ENCODE measurements around the gene AGPAT4. TPM values are rescaled to one million over a fixed set of nuclear protein-coding genes. Genes with fewer than 3 reads are reported as not detected.

Gene AGPAT4
- polyA plus RNA-seq, 2 of the 4 experiments (the other 2 are of a cell fraction), result 2.1 to 3.7 TPM

DNA sequence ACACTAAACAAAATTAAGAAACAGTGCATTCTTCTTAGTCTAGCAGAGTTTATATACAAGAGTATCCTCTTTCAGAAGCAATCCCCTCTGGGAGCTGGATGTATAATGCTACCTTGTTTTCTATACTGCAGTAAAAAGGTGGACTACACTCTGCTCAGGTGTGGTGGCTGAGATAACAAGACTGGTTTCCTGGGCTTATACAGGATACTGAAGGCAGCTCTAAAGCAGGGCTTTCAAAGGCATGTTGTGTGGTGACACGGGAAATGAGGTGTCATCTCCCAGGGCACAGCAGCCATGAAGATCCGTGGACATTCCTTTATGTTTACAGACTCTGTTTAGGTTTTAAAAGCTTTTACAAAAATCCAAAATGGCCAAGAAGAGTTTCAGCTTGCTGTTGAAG lies 145.6 kb downstream of the AGPAT4 start:
- Histone ChIP-seq H3K27ac (no peak overlapping the region), H3K4me1 (no peaks in the 10 kb centered on the region), H3K9me3 (0 out of 3 replicates have a peak, but pooled peaks cover 3% of the 10 kb centered on the region), H3K4me2 (no peak overlapping the region), H3K4me3 (no peak overlapping the region)
- FAIRE-seq, result no peak
- DNase-seq (ENCODE audit: low read depth in 1 of 2, low spot score in 1 of 2), result no peak
- ChIA-PET CTCF (interaction anchor here (0.9 to 1.4 kb wide), 3 partner anchors 12 to 246 kb away, joined by 3 to 5 read pairs (median 4); no protein-coding TSS in a partner anchor), POLR2A (no interaction called here)
- no peak for ATAC-seq
- TF ChIP-seq CHD4 (IDR thresholded peaks at IDR 0.05; ENCODE audit: borderline replicate concordance) (no peak), EHF (CRISPR knock-in tag; IDR thresholded peaks at IDR 0.05) (no peak), BCL3 (IDR thresholded peaks at IDR 0.05) (no peak), FOSB (CRISPR knock-in tag; IDR thresholded peaks at IDR 0.05) (no peak), MAX (IDR thresholded peaks at IDR 0.05) (no peak), HOXB13 (CRISPR knock-in tag; IDR thresholded peaks at IDR 0.05; ENCODE audit: low read depth) (no peak), EP300 (IDR thresholded peaks at IDR 0.05) (no peak), FOSL2 (IDR thresholded peaks at IDR 0.05) (no peak), FOSL2 (CRISPR knock-in tag; IDR thresholded peaks at IDR 0.05) (no peak), JUN (IDR thresholded peaks at IDR 0.05) (no peak), NPAS2 (CRISPR knock-in tag; IDR thresholded peaks at IDR 0.05; ENCODE audit: borderline replicate concordance) (no peak), PBX3 (IDR thresholded peaks at IDR 0.05) (no peak), CEBPB (IDR thresholded peaks at IDR 0.05) (no peak), ZC3H11A (IDR thresholded peaks at IDR 0.05) (no peak), MAFK (IDR thresholded peaks at IDR 0.05; ENCODE audit: partially characterized antibody) (no peak), KDM1A (IDR thresholded peaks at IDR 0.05; ENCODE audit: low read depth) (no peak), USF2 (IDR thresholded peaks at IDR 0.05) (no peak), SREBF2 (IDR thresholded peaks at IDR 0.05) (no peak), ATOH8 (CRISPR knock-in tag; IDR thresholded peaks at IDR 0.05; ENCODE audit: low read depth) (no peak), MYC (IDR thresholded peaks at IDR 0.05; ENCODE audit: borderline replicate concordance, low read length) (no peak)
- TF ChIP-seq, protein P1, sequence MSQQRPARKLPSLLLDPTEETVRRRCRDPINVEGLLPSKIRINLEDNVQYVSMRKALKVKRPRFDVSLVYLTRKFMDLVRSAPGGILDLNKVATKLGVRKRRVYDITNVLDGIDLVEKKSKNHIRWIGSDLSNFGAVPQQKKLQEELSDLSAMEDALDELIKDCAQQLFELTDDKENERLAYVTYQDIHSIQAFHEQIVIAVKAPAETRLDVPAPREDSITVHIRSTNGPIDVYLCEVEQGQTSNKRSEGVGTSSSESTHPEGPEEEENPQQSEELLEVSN (IDR thresholded peaks at IDR 0.05; ENCODE audit: borderline replicate concordance, low read depth), result no peak
- 76% methylated on average over 2 of the region's 2 CpGs for WGBS (ENCODE audit: missing lambda C conversion rate)

DNA sequence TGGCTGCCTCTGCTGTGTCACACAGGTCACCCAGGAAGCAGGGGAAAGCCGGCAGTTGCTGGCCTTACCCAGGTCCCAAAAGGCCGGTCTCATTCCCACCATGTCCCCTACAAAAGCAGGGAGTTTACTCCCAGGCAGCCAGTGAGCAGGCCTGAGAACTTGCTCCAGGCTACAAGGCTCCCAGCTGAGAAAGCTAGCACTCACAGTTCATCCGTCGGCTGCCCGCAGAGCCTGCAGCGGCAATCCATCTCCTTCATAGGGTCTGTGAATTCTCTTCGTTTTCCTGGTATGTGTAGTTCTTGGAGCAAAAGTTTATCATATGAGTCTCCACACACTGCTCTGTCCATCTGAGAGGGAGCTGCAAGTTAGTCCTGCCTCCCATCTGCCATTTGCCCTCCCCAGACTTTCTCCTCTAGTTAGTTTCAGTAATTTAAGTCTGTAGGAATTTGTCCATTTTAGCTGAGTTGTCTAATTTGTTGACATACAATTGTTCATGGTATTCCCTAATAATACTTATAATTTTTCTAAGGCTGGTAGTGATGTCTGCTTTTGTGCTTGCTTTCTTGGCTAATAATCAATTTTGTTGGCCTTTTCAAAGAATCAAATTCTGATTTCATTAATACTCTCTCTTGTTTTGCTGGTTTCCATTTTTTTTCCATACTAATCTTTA lies 146.7 kb downstream of the AGPAT4 start:
- FAIRE-seq (no peak), ATAC-seq (no peak), DNase-seq (ENCODE audit: low read depth in 1 of 2, low spot score in 1 of 2) (no peak)
- Histone ChIP-seq H3K4me1 (no peaks in the 10 kb centered on the region), H3K9me3 (peaks cover 3% of the 10 kb centered on the region; the same call in 1 of the 3 replicates), H3K27ac (no peak overlapping the region), H3K4me2 (no peak overlapping the region), H3K4me3 (no peak overlapping the region)
- 93% methylated on average over 7 of the region's 7 CpGs for WGBS (ENCODE audit: missing lambda C conversion rate)
- ChIA-PET CTCF (interaction anchor here (0.9 to 1.4 kb wide), 3 partner anchors 13 to 247 kb away, joined by 3 to 5 read pairs (median 4); no protein-coding TSS in a partner anchor), POLR2A (no interaction called here)
- no peak for TF ChIP-seq FOSB (CRISPR knock-in tag; IDR thresholded peaks at IDR 0.05)
- TF ChIP-seq MYC (IDR thresholded peaks at IDR 0.05; ENCODE audit: borderline replicate concordance, low read length), result no peak
- no peak for TF ChIP-seq RARB (CRISPR knock-in tag; IDR thresholded peaks at IDR 0.05)
- no peak for TF ChIP-seq BHLHE40 (IDR thresholded peaks at IDR 0.05; ENCODE audit: low read depth, low read length)
- TF ChIP-seq POLR2AphosphoS2 (conservative IDR thresholded peaks at IDR 0.05; ENCODE audit: low read length), result no peak
- TF ChIP-seq HES2 (IDR thresholded peaks at IDR 0.05), result no peak
- no peak for TF ChIP-seq CHD2 (IDR thresholded peaks at IDR 0.05; ENCODE audit: low read length, partially characterized antibody)
- TF ChIP-seq ZFP36 (IDR thresholded peaks at IDR 0.05; ENCODE audit: borderline replicate concordance, partially characterized antibody), result no peak
- no peak for TF ChIP-seq REST (IDR thresholded peaks at IDR 0.05)
- no peak for TF ChIP-seq JUN (IDR thresholded peaks at IDR 0.05)
- no peak for TF ChIP-seq RFX5 (IDR thresholded peaks at IDR 0.05)
- no peak for TF ChIP-seq ZNF302 (CRISPR knock-in tag; IDR thresholded peaks at IDR 0.05)
- TF ChIP-seq KDM1A (IDR thresholded peaks at IDR 0.05; ENCODE audit: low read depth), result no peak

All from A549 (cell line).